LoVo (cell line): ENCODE measurements around the gene ALG14.
"Not testable (repeated sequence)": the region's sequence is repeated elsewhere in the genome, so short reads cannot be mapped to it uniquely, and the experiment has no call there.

ENCODE experiments used
- DNase-seq: peaks from one replicate; pipeline ENCODE4 v3.0.0-alpha.2; 2016; ENCODE audit warnings: low spot score

ALG14 gene

DNA sequence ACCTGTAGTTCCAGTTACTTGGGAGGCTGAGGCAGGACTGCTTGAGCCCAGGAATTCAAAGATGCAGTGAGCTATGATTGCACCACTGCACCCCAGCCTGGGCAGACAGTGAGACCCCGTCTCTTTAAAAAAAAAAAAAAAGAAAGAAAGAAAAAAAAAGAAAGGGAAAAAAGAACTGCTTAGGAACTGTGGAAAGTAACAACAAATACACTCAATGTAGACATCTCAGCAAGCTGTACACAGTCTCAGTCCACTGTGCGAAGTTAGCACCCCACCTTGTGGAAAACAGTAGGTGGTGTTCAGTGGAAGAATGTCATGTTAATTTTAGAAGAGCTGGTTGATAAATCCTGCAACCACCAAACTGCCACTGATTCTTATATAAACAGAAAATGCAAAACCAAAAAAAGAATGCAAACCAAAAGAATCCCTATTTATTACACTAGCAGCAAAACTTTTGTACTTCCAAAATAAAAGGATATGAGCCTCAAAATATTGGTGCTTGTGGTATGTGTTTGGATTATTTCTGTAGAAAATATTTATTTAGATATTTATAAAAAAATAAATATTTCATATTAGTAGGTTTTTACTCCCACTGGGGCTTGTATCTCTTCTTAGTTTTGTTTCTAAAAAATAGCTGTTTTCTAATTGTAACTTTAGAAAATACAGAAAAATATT is 31.1 kb downstream of the ALG14 start:
- DNase-seq = peak; percentile 20

DNA sequence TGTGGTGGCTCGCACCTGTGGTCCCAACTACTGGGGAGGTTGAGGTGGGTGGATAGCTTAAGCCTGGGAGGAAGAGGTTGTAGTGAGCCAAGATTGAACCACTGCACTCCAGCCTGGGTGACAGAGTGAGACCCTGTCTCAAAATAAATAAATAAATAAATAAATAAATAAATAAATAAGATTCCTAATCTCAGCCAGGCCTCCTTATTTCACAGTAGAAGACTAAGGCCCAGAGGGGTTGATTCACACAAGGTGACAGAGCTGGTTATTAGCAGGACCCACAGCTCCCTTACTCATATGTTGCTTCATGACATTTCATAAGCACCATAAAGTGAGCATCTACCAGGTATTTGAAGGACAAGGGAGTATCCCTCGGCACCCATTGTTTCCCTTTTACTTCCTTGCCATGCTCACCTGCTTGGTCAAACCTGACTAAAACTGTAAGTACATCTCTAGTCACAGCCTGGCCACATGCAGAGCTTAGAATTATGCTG is 32.7 kb downstream of the ALG14 start:
- DNase-seq = no peak

DNA sequence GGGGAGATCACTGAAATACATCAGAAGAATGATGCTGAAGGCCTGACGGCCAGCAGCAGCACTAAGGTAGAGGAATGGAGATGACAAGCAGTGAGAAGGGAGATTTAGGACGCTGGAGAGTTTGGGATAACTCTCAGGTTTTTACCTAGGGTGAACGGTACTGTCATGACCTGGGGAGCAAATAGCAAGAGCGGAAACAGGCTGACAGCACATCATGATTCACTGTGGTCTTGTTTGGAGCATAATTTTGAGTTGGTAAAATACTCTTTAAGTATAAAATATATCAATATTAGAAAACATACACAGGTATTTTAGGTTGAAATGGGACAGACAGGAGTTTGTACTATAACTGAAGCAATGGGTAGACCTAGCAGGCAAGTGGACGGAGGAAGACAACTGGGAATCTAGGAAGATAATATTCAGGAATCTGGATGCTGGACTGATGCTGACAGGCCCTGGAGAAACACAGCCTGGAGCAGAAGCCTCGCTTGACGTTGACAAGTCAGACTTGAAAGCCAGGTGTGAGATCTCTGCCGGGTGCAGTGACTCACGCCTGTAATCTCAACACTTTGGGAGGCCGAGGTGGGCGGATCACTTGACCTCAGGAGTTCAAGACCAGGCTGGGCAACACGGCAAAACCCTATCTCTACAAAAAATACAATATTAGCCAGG is 33.3 kb downstream of the ALG14 start:
- no peak for DNase-seq

DNA sequence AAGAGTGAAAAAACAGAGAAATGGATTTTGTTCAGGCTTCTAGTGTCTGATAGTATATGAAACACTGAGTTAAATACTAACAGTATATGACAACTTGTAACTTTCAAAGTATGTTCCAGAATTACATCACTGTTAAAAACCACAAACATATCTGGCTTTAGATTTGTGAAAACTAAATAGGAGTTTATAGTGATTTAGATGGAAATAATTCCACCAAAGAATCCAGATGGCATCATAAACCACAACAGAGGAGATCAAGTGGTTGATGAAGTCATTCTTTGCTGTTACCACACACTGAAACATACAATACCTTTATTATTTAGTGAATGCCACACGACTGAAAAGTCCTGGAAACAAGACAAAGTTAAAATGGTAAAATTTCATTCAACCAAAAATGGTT is 37.2 kb downstream of the ALG14 start:
- DNase-seq = peak; percentile 11

DNA sequence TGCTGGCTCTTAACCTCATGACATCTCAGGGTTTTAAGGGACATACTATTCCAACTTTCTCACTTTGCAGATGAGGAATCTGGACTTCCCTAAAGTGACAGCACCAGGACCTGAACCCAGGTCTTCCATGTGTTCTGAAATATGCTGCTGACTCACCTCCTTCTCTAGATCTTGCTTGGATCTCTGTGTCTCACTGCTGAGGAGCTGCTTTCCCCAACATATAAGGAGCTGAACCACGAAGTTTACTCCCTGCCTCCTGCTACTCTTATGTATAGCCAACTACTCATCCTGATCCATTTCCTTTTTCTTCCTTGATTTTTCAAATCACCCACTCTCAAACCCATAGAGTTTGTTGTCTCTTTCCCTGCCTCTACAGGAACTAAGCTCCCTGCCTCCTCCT is 38.2 kb downstream of the ALG14 start:
- DNase-seq = no peak

DNA sequence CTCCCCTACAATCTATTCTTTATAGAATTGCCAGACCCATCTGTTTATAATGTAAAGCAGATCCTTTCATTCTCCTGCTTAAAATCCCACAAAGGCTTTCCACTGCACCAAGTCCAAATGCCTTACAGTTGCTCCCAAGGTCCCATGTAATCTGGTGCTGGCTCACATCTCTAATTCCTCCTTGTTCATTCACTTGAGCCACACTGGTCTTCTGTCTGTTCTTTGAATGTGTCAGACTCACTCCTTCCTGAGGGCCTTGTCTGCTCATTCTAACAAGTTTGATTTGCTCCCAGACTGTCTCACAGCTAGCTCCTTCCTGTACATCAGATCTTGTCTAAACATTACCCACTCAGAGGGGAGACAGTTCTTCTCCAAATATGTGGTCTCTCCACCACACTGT is 38.9 kb downstream of the ALG14 start:
- no peak for DNase-seq

DNA sequence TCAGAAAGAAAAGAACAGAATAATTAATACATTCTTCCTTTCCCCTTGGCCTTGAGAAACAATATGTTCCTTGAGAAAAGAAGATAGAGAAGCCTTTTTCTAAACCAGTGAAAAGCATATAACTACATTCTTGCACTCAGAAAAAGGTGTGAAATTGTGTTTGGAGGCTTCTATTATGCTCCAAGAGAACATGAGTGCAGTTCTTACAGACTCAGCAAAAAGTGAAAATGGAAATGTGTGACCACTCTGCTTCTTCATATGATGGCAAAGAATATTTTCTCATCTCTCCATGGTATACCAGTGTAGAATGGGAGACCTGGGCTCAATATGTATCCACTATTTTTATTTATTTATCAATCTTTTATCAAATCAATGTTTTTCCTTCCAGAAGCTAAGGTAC is 43.2 kb downstream of the ALG14 start:
- no peak for DNase-seq

DNA sequence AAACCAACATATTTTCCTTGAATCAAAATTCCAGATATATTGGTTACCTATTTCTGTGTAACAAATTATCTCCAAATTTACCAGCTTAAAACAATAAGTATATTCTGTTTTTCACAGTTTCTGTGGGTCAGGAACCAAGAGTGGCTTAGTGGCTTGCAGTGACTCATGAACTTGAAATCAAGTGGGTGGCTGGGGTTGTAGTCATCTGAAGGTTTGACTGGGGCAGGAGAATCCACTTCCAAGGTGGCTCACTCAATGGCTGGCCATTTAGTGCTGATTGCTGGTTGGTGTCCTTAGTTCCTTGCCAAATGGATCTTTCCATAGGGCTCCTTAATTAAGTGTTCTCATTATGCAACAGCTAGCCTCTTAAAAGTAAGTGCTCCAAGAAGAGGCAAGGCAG is 43.8 kb downstream of the ALG14 start:
- DNase-seq = no peak

DNA sequence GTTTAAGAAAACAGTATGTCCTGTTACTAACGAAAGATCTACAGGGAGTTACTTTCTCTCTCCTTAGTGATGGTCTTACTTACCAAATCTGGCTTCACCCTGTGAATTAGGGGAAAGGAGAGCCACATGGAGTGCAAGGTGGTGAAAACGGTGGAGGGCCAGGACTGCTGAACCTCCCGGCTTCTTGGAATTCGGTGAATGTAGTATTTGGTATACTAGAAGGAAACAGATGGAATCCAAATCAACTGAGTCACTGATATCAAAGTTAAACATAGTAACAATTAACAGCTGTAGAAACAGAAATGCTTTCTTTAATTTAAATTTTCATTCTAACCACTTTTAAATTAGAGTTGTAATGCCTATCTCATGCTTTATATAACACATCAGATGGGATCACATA is 45.7 kb downstream of the ALG14 start:
- no peak for DNase-seq

DNA sequence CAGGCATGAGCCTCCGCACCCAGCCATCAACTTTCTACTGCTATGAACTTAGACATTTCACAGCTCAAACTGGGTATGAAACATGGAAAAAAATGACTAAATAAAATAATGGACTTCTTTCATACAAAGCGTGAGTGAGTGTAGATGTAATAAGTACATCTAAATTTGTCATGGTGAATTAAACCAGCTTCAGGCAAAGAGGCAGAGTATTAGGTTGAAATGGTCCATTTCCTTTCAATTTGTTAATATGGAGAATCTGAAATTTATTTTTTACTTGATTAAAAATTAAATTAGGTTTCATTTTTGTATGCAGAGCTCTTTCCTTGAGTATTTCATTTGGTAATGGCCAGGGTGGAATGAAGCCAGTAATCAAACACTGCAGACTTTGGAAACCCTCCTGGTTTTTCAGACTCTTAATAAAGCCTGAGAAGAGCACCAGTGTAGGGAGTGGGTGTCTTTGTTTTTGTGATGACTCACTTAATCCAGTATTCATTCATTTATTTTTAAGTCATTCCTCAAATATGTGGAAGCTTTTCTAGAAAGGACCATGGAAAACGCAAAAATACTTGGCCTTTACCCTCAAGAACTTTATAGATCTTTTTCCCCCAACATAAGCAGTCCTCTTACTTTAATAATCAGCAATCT is 49.2 kb downstream of the ALG14 start:
- DNase-seq = no peak

DNA sequence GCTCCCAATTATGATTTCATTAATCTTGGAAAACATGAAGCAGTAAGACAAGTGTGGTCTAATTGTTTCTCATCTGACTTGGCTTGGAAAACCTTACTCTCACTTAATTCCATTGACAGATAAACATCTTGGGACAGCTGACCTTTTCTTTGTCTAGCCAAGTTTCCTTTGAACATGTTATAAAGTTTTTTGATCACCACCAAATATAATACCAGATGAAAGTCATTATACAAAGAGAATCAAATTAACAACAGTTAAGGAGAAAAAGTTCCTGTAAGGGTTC is 50.2 kb downstream of the ALG14 start:
- DNase-seq = no peak

DNA sequence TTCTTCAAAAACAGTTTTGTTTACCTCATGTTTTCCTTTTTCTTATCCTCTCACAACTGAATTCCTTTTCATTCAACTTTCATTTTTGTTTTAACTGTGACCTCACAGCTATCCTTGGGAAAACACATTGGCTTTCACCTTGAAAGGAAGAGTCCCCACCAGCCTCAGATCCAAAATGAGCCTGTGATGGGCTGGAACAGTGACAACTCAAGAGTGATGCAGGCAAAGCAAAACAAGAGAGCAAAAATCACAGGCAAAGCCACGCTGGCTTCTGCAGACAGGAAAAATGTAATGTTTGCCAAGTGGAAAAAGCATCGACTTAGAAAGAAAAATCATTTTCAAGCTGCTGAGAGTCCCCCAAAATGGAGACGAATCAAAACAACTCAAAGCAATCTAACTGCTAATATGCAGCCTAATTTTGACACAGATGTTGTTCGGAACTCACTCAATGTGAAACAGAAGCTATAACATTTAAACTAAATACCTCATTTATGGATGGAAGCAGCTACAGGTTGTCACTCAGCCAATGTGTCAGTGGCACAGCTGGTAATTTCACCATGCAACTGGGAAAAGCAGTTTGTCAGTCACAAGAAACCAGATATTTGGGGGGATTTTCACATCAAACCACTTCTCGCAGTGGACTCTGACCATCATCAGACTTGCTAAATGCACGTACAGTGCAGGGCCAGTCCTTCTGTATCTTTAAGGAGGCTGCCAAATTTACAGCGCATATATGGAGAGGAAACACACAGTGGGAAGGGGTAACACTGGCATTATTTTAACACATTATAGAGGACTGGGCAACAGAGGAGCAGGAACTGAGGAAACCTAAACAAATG is 50.7 kb downstream of the ALG14 start:
- DNase-seq = no peak

DNA sequence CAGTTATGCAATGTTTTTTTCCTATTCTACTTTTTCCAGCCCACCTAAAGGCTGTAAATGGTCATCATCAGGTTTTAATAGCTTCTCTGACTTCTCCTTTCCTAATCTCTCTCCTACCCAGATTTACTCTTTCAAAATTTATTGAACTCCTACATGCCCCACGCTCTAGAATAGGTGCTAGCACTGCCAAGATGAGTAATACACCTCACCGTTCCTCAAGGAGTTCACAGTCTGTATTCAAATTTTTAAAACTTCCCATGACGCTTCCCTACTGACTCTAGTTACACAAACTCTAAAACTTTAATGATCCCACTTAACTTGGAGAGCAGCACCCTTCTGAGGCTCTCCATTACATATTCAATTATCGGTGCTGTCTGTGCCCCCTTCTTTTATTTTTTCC is 51.6 kb downstream of the ALG14 start:
- DNase-seq = no peak

DNA sequence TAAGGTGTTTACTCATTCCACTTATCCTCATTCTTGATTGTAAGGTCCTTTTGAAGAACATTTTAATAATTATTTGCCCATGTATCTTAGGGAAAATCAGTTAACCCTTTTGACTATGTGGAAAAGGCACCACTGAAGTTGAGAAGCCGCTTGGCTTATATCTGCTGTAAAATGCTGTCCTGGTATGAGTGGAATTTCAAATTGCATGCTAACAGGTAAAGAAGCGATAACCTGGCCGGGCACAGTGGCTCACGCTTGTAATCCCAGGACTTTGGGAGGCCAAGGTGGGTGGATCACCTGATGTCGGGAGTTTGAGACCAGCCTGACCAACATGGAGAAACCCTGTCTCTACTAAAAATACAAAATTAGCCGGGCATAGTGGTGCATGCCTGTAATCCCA is 53.3 kb downstream of the ALG14 start:
- not testable (repeated sequence) for DNase-seq

DNA sequence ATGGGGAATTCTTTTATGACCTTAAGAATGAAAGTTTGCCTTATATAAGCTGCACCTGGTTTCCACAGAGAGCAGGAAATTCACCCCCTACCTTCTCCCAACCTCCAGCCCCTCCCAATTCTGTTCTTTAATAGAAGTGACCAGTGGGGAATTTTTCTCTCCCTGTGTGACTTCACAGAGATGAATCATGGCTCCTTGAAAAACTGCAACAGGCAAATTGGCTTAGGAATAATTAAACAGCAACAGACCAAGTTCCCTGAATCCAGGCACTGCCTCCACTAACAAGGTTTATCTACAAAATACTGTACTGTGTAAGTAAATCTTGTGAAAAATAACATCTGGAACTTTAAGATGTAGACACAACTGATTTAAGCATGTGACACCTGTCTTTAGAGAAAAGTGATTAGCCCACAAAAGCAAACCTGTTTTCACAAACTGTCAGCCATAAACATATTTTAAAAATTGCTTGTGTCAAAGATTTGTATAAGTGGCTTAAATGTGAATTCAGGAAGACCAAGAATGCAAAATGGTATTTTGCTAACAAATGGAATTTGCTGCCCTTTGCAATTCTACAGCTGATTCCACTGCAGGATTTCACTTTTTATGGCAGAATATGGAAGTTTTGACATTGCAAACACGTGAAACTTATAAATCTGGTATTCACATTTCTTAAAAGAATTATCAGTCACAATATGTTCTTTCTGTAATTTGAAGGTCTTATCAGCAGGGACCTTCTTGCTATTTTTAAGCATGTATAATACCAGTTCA is 54.0 kb downstream of the ALG14 start:
- no peak for DNase-seq

DNA sequence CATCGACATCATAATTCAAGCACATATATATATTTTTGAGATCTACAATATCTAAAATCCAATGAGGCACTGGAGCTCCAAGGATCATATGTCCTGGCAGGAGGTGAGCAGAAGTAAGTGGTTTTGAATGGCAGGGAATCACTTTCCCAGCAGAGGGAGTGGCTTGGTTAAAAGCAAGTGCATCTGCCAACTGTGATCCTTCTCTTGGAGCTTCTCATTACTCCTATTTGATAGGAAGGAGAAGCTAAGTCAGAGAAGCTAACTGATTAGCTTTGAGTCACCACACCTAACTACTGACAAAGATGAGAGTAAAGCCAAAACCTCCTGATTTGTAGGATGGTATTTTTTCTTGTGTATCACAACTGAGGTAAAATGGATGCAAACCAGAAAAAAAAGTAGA is 55.0 kb downstream of the ALG14 start:
- no peak for DNase-seq

DNA sequence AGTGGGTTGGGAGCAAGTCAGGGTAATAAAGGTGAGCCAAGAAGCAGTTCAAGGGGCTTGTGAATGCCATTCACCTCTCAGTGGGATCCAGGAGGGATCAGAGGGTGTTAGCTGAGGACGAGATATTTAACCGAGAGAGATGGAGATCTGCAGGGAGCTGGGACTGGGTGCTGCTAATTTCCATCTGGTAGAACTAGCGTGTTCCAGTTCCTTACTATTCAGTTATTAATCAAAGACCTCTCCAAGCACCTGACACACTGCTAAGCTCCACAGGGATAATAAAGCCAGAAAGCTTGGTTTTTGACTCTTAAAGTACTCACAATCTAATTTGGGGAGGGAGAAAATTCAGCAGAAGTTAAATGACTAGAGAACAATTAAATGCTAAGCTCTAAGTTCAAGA is 57.7 kb downstream of the ALG14 start:
- DNase-seq = no peak

DNA sequence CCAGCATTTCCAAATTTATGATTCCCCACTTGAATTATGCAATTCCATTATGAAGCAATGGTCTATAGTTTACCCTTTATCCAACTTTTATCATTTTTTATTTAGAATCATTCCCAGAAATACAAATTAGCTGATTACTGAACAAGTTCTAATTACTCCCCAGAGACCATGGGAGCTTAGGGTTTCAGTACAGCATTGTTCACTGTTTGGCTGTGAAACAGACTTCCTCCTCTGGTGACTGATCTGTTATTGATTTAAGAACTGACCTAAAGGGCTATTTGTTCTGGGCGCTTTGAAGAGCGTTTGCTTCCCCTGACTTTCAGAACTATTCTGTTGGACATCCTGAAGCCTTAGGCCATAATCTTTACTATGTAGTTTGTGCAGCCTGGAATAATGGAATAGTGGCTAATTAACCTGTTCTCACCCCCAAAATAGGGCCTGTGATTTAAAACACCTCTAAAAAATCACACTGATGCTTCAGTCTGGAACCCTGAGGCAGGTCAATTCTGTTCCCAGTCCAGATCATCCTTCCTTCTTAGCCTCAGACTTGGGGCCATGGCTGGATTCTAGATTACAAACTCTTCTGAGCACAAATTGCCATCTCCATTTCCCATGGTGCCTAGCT is 58.7 kb downstream of the ALG14 start:
- DNase-seq = no peak

DNA sequence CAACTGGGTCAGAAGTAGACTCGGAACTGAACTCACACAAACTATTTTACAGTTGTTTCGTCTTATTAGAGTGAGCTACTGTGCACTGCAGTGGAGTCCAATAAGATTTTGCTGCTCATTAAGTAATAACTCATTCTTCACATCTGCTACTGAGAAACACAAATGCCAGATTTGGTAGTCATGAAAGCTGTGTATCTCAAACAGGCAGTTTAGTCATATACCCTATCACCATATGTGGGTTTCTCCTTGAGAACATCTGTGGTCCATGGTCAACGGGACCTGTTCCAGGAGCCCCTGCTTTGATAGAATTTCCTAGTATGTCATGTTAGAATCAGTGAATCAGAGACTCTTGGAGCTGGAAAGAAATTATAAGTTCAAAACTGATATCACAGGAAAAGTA is 60.4 kb downstream of the ALG14 start:
- DNase-seq = no peak

DNA sequence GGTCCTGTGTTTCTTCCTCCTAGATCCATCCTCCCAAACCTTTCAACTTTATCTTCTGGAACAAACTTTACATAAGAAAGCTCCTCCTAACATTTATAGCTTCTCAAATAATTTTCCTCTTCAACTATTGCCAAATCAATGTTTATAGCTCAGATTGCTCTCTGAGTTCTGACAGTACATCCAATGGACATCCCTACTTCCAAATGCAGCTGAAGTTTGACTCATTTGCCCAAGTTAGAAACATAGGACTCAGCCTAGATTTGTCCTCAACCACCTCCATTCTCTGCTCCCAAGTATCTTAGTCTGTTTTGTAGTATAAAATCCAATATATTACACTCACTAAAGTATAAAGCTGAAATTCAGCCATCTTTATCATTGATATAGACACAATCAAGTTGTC is 62.6 kb downstream of the ALG14 start:
- DNase-seq = no peak

DNA sequence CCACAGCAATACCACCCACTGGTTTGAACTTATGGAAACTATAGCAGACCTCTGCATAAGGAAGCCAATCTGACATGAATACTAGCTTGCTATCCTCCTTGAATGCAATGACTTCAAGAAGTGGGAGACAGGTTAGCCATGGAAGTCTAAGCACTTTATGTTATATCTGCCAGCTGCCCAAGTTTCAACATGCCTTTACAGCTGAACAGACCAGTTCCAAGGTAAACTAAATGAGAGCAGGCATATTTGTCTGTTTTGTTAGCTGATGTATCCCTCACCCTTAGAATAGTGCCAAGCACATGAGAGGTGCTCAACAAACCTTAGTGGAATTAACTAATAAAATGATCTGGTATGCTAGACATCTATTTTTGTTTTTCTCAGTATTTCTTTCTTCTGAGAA is 65.1 kb downstream of the ALG14 start:
- DNase-seq = no peak

DNA sequence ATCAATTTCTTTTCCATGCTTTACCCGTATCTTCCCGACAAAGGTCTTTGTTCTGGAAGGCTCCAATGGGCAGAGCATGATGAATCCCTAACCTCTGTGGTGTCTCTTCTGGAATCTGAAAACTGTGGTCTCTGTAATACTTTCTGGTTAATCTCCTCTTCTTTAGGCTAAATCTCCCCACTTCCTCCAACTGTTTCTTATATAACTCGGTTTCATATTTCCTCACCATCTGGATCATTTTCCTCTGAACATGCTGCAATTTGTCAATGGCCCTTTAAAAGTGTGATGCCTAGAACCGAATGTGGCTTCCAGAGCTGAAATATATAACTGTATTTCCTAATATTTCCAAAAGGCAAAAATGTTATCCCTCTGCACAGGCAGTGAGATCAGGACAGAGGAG is 66.1 kb downstream of the ALG14 start:
- no peak for DNase-seq
